ENCODE results near the gene GSDMA.
"Not testable (repeated sequence)": the region's sequence is repeated elsewhere in the genome, so short reads cannot be mapped to it uniquely, and the experiment has no call there.

GSDMA gene

DNA sequence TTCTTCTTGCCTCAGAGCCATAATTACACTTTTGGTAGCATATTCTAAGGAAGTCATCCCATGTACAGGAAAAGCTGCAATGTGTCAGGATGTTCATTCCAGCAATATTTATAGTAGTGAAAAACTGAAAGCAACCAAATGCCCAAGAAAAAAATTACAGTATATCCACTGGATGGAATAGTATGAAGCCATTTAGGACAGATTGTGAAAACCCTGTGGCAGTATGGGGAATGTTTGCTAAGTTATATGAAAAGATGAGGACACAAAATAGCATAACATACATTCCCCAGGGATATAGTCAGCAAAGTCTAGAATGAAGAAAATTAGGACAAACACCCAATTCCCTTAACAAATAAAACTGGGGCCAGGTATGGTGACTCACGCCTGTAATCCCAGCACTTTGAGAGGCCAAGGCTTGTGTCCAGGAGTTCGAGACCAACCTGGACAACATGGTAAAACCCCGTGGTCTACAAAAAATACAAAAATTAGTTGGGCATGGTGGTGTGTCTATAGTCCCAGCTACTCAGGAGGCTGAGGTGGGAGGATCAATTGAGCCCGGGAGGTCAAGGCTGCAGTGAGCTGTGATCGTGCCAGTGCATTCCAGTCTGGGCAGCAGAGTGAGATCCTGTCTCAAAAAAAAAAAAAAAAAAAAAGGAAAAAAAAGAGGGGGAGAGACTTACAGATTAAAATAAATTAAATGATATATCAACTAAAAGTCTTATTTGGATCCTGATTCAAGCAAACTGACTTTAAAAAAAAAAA lies 33.0 kb upstream of the GSDMA start:
- DNase-seq = no peak

DNA sequence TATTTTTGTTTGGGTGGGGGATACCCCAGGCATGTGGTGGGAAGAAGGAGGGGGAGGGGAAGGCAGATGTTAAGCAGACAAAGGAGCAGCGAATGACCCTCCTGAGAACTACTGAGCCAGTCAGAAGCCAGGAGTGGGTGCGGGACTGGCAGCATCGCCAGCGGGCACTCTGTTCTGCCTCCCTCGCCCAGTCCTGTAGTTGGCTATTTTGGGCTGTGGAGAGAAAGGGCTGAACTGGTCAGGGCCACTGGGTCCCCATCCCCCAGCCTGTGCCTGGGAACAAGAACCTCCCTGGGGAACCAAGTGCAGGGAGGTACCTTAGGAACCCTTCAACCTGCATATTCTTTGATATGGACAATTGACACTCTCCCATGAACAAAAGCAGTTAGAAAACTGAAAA lies 28.9 kb upstream of the GSDMA start:
- no peak for DNase-seq

DNA sequence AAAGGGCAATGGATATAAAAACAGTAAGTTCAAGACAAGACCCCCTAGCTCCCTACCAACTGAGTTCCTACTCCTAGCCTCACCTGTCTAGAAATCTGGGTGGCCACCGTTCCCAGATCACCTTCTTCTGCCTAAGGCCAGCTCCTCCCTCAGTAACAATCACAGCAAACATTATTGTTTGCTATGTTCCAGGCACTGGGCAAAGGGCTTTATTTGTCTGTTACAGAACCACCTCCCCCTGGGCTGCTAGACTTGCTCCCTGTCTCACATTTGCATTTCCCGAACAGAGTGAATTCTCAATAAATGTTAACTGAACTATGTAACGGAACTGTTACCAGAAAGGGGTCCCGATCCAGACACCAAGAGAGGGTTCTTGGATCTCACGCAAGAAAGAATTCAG lies 28.5 kb upstream of the GSDMA start:
- no peak for DNase-seq

DNA sequence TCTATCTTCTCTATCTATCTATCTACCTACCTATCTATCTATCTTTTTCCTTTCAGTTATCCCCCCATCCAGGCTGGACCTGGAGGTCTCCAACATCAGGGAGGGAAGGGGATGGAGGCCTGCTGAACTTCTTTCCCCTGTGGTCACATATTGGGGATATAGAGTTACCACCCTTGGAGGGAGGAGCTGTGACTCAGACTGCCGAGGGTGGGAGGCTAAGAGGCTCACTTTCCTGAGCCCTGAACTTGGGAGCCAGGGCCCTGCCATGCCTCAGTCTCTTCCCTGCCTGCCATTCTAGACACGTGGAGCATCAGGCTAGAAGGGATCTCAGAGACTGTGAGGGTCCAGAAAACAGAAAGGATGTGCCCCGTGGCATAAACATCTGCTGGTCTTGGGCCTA lies 26.9 kb upstream of the GSDMA start:
- no peak for DNase-seq

DNA sequence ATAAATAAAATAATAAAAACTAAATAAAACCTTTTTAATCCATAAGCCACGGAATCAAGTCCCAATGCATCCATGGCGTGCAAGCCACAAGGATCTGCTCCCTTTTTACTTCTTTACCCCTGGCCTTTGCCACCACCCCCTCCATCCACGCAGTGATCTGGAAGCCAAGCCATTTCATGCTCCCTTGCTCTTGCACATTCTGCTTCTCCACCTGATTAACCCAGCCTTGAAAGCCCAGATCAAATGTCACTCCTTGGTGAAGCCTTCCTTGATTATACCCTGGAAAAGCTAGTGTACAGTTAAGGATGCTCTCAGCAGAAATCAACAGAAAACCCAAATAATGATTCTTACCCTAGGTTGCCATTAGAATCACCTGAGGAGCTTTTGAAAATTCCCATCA lies 25.4 kb upstream of the GSDMA start:
- peak; percentile 14 for DNase-seq

DNA sequence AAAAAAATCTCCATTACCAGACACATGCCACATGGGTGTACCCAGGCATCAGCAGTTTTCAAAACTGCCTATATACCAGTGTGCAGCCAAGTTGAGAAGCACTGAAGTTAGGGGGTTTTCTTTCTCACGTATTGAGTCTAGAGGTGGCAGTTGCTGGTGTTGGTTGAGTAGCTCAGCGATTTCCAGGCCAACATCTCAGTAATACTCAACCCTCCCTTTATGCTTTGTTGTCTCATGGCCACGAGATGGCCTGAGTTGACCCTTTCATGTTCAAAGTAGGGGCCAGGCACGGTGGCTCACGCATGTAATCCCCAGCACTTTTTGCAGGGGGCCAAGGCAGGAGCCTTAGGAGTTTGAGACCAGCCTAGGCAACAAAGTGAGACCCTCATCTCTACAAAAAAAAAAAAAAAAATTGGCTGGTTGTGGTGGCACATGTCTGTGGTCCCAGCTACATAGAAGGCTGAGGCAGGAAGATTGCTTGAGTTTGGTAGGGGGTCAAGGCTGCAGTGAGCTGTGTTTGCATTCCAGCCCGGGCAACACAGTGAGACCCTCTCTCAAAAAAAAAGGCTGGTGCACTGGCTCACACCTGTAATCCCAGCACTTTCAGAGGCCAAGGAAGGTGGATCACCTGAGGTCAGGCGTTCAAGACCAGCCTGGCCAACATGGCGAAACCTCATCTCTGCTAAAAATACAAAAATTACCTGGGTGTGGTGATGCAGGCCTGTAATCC lies 24.5 kb upstream of the GSDMA start:
- DNase-seq = no peak

DNA sequence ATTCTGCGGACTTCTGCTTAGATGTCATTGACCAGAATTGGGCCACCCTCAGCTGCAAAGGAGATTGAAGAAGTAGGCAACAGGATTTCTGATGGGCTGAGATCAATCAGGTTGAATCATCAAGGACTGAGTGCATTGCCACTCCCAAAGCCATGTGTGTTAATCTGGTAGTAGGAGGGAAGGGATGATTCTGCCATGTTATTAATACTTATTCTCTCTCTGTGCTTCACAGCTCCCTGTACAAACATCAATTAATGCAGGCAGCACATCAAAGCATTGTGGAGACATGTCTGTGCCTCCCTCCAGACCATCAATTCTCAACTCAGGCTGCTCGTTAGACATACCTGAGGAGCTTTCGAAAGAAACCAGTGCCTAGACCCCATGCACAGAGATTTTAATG lies 23.7 kb upstream of the GSDMA start:
- DNase-seq = no peak

DNA sequence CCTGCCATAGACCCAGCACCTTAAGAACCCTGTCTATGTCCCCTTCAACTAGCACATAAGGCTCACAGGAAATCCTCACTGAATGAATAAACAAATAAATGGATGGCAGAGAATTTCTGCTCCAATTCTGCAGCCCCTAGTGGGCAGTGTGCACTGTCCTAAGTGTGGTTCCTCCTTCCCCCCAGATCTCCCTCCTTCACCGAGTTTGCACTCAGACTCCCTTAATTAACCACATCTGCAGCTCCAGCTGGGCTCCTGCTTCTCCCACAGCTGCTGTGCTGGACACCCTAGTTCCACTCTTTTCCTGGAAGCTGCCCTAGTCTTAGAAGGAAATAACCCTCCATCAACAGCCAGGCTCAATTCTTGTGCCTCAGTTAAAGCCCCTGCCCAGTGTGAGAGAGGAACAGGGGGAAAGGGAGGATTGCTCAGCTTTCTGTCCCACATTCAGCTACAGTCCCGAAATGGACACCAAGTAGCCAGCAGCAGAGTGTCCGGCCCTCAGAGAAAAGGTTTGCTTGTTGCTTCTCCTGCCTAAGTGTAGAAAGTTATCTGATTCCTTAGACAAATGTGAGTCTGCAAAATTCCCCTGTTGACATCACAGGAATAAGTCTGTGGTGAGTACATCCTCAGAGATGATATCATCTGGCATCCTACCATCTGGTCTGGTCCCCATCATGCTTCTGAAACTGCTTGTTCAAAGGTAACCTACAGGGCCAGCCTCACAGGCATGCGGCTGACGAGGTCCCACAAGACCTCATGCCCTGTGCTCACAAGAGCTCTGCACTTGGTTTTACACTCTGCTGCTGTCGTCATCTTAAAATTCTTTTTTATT lies 23.0 kb upstream of the GSDMA start:
- DNase-seq = peak; percentile 48

DNA sequence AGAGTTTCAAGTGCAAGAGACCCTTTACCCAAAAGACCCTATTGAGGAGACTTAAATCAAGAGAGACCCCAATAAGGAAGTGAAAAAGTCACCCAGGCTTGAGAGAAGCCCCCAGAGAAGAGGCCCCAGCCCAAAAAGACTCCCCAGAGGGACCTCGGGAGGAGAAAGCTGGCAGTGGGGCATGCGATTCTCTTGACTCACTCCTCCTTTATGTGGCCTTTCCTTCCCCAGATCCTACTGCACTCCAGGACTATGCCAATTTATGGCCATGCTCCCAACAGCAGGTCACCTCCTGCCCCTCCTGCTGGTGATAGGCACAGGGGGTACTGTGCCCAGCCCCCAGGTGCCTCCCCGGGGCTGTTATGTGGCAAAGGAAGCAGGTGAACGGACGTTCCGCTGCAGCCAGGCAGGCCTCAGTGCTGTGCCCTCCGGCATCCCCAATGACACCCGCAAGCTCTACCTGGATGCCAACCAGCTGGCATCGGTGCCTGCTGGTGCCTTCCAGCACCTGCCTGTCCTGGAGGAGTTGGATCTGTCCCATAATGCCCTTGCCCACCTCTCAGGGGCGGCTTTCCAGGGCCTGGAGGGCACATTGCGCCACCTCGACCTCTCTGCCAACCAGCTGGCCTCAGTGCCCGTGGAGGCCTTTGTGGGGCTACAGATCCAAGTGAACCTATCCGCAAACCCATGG lies 19.0 kb upstream of the GSDMA start:
- DNase-seq = no peak

DNA sequence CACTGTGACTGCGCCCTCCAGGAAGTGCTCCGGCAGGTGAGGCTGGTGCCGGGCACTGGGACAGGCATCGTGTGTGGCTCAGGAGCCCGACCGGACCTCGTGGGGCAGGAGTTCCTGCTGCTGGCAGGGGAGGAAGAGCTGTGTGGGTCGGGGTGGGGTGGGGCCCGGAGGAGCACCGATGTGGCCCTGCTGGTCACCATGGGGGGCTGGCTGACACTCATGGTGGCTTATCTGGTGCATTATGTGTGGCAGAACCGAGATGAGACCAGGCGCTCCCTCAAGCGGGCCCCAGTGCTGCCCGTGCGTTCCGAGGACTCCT lies 18.5 kb upstream of the GSDMA start:
- no peak for DNase-seq

DNA sequence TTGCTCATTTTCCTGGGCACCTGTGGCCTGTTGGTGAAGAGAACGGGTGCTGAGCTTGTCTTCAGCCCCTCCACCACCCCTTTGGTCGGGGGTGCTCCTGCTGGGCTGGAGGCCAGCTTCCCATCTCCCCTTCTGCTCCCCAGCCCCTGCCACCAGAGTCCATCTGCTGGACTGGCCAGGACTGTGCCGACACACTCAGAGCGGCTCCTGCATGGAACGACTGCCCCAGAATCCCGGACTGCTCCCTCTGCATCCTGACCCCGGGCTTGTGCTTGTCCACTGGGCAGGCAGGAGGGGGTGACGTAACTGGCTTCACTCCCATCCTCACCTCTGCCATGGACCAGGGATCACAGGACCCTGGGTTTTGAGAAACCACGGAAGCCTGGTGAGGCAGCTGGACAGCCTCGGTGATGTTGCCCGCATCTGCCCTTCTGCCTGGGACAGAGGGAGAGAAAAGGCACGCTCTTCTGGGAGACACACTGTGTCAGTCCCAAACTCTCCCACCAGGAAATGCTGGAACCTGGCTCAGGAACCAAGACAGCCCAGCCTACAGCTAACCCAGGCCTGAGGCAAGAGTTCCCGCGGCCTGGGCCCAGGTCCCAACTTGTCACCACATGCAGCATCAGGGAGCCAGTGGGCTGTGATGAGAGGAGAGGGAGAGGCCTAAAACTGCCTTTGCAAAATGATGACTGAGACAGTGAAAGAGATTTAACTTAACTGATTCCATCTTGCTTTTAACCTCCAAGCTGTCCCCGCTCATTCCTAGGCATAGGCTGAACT lies 16.1 kb upstream of the GSDMA start:
- no peak for DNase-seq

DNA sequence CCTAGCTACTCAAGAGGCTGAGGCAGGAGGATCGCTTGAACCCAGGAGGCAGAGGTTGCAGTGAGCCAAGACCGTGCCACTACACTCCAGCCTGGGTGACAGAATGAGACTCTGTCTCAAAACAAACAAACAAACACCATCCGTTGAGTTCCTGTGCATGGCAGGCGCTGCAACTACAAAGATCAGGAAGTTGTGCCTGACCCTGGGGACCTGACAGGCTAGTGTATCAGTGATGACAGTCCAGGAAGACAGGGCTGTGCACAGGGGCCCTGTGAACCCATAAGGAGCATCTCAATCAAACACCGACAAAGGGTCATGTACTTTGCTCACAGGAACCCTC lies 14.3 kb upstream of the GSDMA start:
- not testable (repeated sequence) for DNase-seq

DNA sequence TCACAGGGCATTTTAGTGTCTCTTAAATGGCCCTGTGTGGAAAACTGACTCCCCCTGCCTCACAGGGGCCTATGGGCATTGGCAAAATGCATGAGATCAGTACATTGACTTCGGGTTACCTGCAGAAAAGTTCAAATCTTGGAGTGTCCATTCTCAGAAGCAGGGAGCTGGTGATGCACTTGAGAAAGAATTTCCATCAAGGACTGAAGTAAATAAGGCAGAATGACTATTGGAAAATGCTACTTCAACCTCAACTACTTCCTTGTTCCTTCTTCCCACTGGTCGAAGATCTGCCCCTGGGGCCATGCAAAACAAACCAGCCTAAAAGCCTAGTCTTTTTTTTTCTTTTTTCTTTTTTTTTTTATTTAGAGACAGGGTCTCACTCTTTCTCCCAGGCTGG lies 13.8 kb upstream of the GSDMA start:
- no peak for DNase-seq

DNA sequence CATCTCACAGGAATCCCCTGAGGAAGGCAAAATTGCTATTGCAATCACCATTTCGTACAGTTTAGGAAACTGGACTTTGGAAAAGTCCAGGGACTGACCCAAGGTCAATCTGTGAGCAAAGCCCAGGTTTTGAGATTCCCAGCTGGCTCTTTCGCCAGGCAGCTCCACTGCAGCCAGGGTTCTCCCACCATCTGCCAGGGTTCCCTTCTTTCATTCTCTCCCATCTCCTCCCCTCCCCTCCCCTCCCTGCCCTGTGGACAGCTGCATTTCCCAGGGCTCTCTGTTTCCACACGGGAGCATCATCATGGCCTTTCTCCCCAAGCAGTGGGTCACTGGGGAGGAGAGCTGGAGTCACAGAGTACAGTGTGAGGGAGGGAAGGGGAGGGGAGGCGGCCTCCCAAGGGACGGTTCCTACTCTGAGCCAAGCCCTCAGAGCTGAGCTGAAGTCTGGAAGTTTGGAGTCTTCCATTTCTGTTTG lies 11.9 kb upstream of the GSDMA start:
- DNase-seq = peak; percentile 35

DNA sequence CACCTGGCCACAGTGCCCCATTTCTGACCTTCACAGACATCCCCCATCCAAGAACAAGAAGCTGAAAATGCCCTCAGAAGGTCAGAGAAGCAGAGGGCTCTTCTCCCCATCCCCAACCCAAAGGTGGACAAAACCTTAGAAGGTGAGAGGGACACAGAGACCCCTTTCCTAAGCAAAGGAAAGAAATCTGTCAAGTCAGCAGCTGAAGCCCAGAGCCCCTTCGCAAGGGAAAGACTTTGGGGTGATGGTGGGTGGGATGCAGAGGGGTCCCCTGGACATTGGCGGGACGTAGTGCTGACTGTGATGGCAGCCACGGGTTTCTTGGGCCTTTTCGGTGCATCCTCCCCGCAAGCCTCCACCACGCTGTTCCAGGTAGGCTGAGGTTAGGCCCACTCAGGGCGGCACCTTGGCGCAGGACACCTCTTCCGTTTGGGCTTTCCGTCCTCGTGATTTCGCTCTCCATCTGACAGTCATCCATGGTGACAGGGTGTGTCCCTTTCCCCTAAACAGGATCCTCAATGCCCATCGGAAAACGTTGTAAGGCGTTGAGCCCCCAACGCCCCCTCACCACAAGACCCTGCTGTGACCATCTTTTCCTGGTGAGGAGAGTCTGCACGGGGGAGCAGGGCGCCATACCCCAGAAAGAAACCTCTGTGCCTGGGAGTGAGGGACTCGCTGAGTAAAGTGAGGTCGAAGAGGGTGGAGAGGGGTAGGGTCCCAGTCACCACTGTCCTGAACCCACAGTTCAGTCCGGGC lies 10.7 kb upstream of the GSDMA start:
- DNase-seq = no peak

DNA sequence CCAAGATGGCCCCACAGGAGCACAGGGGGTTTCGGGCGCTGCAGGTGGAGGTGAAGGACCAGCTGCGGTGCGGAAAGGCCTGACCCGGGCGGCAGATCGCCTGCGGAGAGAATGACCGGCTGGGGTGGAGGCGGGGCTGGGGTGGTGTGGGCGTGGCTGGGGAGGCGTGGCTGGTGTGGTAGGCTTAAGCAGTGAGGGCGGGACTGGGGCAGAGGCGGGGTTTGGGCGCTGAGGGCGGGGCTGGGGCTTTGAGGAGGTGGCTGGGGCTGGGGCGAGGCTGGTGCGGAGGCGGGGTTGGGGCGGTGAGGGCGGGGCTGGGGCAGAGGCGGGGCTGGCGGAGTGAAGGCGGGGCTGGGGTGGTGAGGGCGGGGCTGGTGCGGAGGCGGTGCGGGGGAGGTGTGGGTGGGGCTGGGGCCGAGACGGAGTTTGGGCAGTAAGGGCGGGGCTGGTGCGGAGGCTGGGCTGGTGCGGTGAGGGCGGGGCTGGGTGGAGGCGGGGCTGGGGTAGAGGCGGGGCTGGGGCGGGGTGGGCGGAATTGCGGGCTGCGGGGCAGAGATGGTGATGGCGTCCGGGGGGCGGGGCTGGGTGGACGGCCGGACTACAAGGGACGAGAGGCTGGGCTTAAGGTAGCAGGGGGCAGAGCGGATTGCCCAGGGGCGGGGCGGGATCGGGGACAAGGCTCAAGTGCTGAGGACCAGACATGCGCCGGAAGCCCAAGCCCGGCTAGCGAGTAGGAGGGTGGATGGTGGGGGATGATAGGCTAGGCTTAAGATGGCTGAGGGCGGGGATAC lies 9.9 kb upstream of the GSDMA start:
- peak; percentile 88 for DNase-seq

DNA sequence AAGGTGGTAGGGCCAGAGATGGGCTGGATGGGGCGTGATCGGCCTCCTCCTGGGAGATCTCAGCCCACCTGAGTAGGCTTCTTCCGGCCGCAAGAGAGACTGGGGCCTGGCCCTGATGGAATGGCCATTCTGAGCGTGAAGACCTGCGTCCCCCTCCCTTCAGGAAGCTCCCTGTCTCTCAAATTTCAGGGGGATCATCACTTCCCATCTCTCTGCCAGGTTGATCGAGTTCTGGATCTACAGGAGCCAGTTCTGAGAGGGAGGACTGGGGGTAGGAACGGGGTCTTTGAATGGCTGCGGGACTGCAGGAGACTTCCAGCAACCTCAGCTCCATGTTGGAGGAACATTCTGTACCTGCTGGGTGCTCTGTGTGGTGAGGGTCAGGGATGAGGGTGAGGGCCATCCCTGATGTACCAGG lies 9.3 kb upstream of the GSDMA start:
- no peak for DNase-seq

DNA sequence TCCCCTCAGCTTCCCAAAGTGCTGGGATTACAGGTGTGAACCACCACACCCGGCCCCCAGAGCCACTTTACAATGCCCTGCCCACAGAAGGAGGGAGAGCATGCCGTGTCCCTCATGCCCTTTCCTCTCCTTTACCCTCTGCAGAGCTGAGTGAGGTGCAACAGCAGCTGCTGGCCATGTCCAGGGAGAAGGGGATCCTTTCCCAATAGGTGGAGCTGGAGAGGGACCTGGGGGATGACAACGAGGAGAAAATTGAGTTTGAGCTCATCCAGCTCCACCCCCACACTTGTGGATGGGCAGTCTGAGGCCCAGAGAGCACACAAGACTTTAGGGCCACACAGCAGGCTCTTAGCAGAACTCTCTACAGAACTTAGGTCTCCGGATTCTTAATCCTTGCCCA lies 7.9 kb upstream of the GSDMA start:
- no peak for DNase-seq

DNA sequence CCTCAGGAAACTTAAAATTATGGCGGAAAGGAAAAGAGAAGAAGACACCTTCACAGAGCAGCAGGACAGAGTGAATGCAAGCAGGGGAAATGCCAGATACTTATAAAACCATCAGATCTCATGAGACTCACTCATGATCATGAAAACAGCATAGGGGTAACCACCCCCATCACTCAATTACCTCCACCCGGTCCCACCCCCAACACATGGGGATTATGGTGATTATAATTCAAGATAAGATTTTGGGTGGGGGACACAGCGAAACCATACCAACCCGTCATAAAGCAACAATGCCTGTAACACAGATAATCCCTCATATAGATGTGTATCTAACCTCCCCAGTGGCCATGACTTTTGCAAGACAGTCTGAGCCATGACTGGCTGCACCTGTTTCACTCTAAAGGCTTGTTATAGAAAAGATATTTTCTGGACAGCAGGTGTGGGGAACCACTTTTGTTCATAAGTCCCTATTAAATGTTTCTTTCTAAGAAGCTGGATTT lies 7.0 kb upstream of the GSDMA start:
- no peak for DNase-seq

DNA sequence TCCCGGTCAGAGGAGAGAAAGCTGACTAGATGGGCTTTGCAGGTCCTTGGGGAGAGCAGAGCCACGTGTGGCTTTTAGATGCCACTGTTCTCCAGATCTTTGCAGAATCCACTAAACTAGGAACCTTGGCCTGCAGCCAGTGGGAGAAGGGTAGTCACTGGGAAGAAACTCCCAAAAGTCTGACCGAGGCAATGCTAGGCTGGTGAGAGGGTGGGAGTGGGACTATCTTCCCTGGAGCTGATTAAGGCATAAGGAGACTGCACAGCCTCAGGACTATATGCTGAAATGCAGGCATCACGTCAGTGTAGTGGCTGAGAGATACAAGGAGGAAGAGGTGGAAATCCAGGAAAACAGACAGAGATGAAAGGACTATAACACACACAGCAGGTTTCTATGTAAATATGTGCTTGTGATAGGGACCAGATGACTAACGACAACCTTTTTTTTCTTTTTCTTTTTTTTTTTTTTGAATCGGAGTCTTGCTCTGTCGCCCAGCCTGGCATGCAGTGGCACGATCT lies 2.2 kb upstream of the GSDMA start:
- DNase-seq = no peak
